Mesenchymal stem cell (in vitro differentiated cells and primary cell): ENCODE results near the gene GCNT2.

Experiments used
- DNase-seq: peaks from one replicate; pipeline ENCODE4 v3.0.0-alpha.2; 2013
- H2AFZ ChIP-seq: one replicate; pipeline ENCODE4 v1.6.1; 2013; ENCODE audit warnings: low read depth, mild to moderate bottlenecking, control low read depth, inconsistent platforms, low read length, moderate library complexity
- H2AK5ac ChIP-seq: 2 replicates; pipeline ENCODE4 v1.6.1; 2013; ENCODE audit warnings: low read length, moderate library complexity, mild to moderate bottlenecking, inconsistent platforms; ENCODE audit not compliant: severe bottlenecking
- H2BK120ac ChIP-seq: one replicate; pipeline ENCODE4 v1.6.1; 2013; ENCODE audit warnings: low read depth, mild to moderate bottlenecking, inconsistent platforms, low read length, moderate library complexity
- H2BK12ac ChIP-seq, 2 experiments: one replicate each; pipeline ENCODE4 v1.6.1; 2013; ENCODE audit warnings: inconsistent platforms in 2 of 2, low read length in 2 of 2, mild to moderate bottlenecking in 2 of 2, moderate library complexity in 2 of 2, control low read depth in 1 of 2
- H2BK15ac ChIP-seq: one replicate; pipeline ENCODE4 v1.6.1; 2013; ENCODE audit warnings: mild to moderate bottlenecking, low read depth, inconsistent platforms; ENCODE audit not compliant: poor library complexity, severe bottlenecking
- H2BK5ac ChIP-seq: 2 replicates; pipeline ENCODE4 v1.6.1; 2013; ENCODE audit warnings: low read depth, mild to moderate bottlenecking, low read length, control low read depth, inconsistent platforms; ENCODE audit not compliant: poor library complexity, severe bottlenecking
- H3K14ac ChIP-seq, 2 experiments: one replicate each; pipeline ENCODE4 v1.6.1; 2013; ENCODE audit warnings: inconsistent platforms in 2 of 2, low read length in 2 of 2, control low read depth in 1 of 2, mild to moderate bottlenecking in 1 of 2, moderate library complexity in 1 of 2
- H3K18ac ChIP-seq, 2 experiments: one replicate each; pipeline ENCODE4 v1.6.1; 2013; ENCODE audit warnings: inconsistent platforms in 2 of 2, low read length in 2 of 2, control low read depth in 1 of 2, low read depth in 1 of 2, mild to moderate bottlenecking in 1 of 2
- H3K23ac ChIP-seq, 2 experiments: one replicate each; pipeline ENCODE4 v1.6.1; 2013; ENCODE audit warnings: inconsistent platforms in 2 of 2, low read length in 2 of 2, mild to moderate bottlenecking in 2 of 2, moderate library complexity in 2 of 2, control low read depth in 1 of 2
- H3K27ac ChIP-seq: 2 replicates; pipeline ENCODE4 v1.5.1; 2013; ENCODE audit warnings: mild to moderate bottlenecking, moderate library complexity, low read length, control low read depth, inconsistent platforms; ENCODE audit not compliant: poor library complexity, severe bottlenecking
- H3K27me3 ChIP-seq, 2 experiments: 2 replicates each; pipeline versions ENCODE4 v1.6.1 to v1.7.0; 2013; ENCODE audit warnings: low read length in 2 of 2, mild to moderate bottlenecking in 2 of 2, moderate library complexity in 2 of 2, control low read depth in 1 of 2, inconsistent platforms in 1 of 2; ENCODE audit not compliant: control insufficient read depth in 1 of 2, insufficient read depth in 1 of 2
- H3K36me3 ChIP-seq, 2 experiments: 2 replicates each; pipeline versions ENCODE4 v1.6.1 to v1.7.0; 2013; ENCODE audit warnings: low read length in 2 of 2, control low read depth in 1 of 2, inconsistent platforms in 1 of 2, low read depth in 1 of 2, mild to moderate bottlenecking in 1 of 2; ENCODE audit not compliant: insufficient read depth in 2 of 2, control insufficient read depth in 1 of 2
- H3K4ac ChIP-seq, 2 experiments: one replicate each; pipeline ENCODE4 v1.6.1; 2013; ENCODE audit warnings: inconsistent platforms in 2 of 2, low read length in 2 of 2, mild to moderate bottlenecking in 2 of 2, moderate library complexity in 2 of 2, control low read depth in 1 of 2, low read depth in 1 of 2
- H3K4me1 ChIP-seq: 2 replicates; pipeline ENCODE4 v1.6.1; 2013; ENCODE audit warnings: low read depth, low read length, control low read depth; ENCODE audit not compliant: control insufficient read depth, insufficient read depth
- H3K4me2 ChIP-seq: 2 replicates; pipeline ENCODE4 v1.6.1; 2013; ENCODE audit warnings: low read length, mild to moderate bottlenecking, inconsistent platforms; ENCODE audit not compliant: poor library complexity, severe bottlenecking
- H3K4me3 ChIP-seq, 2 experiments: 2 replicates each; pipeline versions ENCODE4 v1.5.1 to v1.7.0; 2013; ENCODE audit warnings: low read length in 2 of 2, mild to moderate bottlenecking in 2 of 2, control low read depth in 1 of 2, low read depth in 1 of 2; ENCODE audit not compliant: insufficient read depth in 1 of 2
- H3K79me1 ChIP-seq: replicated peaks from 2 replicates; pipeline ENCODE4 v1.6.1; 2013; ENCODE audit warnings: mild to moderate bottlenecking, control low read depth, low read length, inconsistent platforms; ENCODE audit not compliant: poor library complexity, severe bottlenecking
- H3K9ac ChIP-seq: 2 replicates; pipeline ENCODE4 v1.7.0; 2013; ENCODE audit warnings: mild to moderate bottlenecking, low read length, moderate library complexity
- H3K9me3 ChIP-seq: 2 replicates; pipeline ENCODE4 v1.7.0; 2013; ENCODE audit warnings: mild to moderate bottlenecking, low read length; ENCODE audit not compliant: control insufficient read depth
- H4K8ac ChIP-seq: one replicate; pipeline ENCODE4 v1.6.1; 2013; ENCODE audit warnings: inconsistent platforms, mild to moderate bottlenecking, low read length, moderate library complexity
- H4K91ac ChIP-seq: one replicate; pipeline ENCODE4 v1.6.1; 2013; ENCODE audit warnings: mild to moderate bottlenecking, low read length, inconsistent platforms
- WGBS: methylation state at CpG from one replicate; pipeline ENCODE4 v1.1.7; 2013; ENCODE audit warnings: mixed read lengths; 5-methylcytosine and 5-hydroxymethylcytosine counted together

Gene GCNT2

DNA sequence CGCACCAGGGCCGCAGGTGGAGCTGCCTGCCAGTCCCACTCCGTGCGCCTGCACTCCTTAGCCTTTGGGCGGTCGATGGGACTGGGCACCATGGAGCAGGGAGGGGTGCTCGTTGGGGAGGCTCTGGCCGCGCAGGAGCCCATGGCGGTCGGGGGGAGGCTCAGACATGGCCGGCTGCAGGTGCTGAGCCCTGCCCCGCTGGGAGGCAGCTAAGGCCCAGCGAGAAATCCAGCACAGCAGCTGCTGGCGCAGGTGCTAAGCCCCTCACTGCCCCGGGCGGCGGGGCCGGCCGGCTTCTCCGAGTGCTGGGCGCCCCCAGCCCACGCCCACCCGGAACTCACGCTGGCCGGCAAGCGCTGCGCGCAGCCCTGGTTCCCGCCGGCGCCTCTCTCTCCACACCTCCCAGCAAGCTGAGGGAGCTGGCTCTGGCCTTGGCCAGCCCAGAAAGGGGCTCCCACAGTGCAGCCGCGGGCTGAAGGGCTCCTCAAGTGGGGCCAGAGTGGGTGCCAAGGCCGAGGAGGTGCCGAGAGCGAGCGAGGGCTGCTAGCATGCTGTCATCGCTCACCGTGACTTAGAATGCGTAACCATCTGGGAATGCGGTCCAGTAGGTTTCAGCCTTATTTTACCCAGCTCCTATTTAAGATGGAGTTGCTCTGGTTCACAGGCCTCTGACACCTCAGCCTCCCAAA, 96.0 kb downstream of the GCNT2 start:
- 96% methylated on average over 42 of the region's 42 CpGs for WGBS
- H3K4me1 ChIP-seq: no peaks in the 10 kb centered on the region
- H4K91ac ChIP-seq: no peak overlapping the region
- H3K18ac ChIP-seq: no peak overlapping the region
- no peak for DNase-seq
- H3K9me3 ChIP-seq: no peaks in the 10 kb centered on the region
- no peak overlapping the region for H2BK120ac ChIP-seq
- H3K14ac ChIP-seq: no peak overlapping the region
- H3K4me3 ChIP-seq: no peak overlapping the region
- H3K27ac ChIP-seq: no peak overlapping the region
- H3K4ac ChIP-seq: no peak overlapping the region
- H3K23ac ChIP-seq: no peak overlapping the region
- no peak overlapping the region for H2BK12ac ChIP-seq
- H2BK5ac ChIP-seq: no peak overlapping the region
- no peak overlapping the region for H3K9ac ChIP-seq
- no peak overlapping the region for H2AFZ ChIP-seq
- H3K36me3 ChIP-seq: no peaks in the 10 kb centered on the region
- H3K79me1 ChIP-seq: peaks cover 1% of the 10 kb centered on the region
- H2AK5ac ChIP-seq: no peak overlapping the region
- no peak overlapping the region for H3K4me2 ChIP-seq
- H4K8ac ChIP-seq: no peak overlapping the region
- no peak overlapping the region for H2BK15ac ChIP-seq
- no peaks in the 10 kb centered on the region for H3K27me3 ChIP-seq

DNA sequence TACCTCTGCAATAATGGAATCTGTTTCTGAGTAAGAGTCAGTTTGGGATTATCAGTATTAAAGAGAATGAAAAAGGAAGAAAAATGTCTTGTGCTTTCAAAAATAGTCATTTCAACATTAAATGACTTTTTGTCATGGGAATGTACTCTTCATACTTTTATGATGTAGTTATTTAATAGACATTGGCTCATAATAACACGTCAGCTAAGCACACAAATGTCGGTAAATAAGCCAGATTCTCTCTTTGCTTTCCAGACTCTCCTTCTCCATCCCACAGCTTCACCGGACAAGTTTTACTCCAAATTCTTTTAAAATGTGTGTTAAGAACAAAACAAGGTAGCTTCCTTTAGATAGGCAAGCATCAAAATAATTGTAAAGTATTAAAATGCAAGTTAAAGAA, 97.3 kb downstream of the GCNT2 start:
- Histone ChIP-seq H3K4me3 (no peak overlapping the region), H2BK15ac (no peak overlapping the region), H4K91ac (no peak overlapping the region), H3K9me3 (no peaks in the 10 kb centered on the region), H3K18ac (no peak overlapping the region), H3K4ac (no peak overlapping the region), H2BK12ac (no peak overlapping the region), H3K27ac (no peak overlapping the region), H3K4me2 (no peak overlapping the region), H4K8ac (no peak overlapping the region), H3K36me3 (no peaks in the 10 kb centered on the region), H2BK5ac (no peak overlapping the region), H3K27me3 (no peaks in the 10 kb centered on the region), H3K23ac (no peak overlapping the region), H2BK120ac (no peak overlapping the region), H2AFZ (no peak overlapping the region), H3K14ac (no peak overlapping the region), H2AK5ac (no peak overlapping the region), H3K4me1 (no peaks in the 10 kb centered on the region), H3K79me1 (peaks cover 1% of the 10 kb centered on the region), H3K9ac (no peak overlapping the region)
- WGBS: 100% methylated on average over 2 of the region's 3 CpGs
- DNase-seq: no peak

DNA sequence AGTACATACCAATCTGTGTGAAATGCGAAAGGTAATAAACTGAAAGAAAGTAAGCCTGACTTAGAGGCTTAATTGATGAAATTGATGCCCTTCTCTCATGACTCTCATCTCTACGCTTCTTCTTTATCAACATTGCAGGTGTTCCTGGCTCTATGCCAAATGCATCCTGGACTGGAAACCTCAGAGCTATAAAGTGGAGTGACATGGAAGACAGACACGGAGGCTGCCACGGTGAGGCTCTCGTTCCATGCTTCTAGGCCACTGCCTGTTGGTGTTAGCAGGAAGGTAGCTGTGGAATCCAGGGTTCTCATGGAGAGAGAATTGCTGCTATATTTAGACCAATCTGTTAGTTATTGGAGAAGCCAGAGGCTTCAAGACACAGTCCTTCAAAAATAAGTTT, 100.1 kb downstream of the GCNT2 start:
- Histone ChIP-seq H3K18ac (no peak overlapping the region), H3K27ac (no peak overlapping the region), H3K9me3 (no peaks in the 10 kb centered on the region), H2BK120ac (no peak overlapping the region), H3K4me1 (no peaks in the 10 kb centered on the region), H2AFZ (no peak overlapping the region), H4K91ac (no peak overlapping the region), H3K14ac (no peak overlapping the region), H3K4me2 (no peak overlapping the region), H3K9ac (no peak overlapping the region), H2BK12ac (no peak overlapping the region), H3K4me3 (no peak overlapping the region), H3K23ac (no peak overlapping the region), H3K36me3 (no peaks in the 10 kb centered on the region), H3K4ac (no peak overlapping the region), H2BK5ac (no peak overlapping the region), H3K79me1 (peaks cover 1% of the 10 kb centered on the region), H4K8ac (no peak overlapping the region), H2AK5ac (no peak overlapping the region), H3K27me3 (no peaks in the 10 kb centered on the region), H2BK15ac (no peak overlapping the region)
- DNase-seq: no peak
- 92% methylated on average over 5 of the region's 5 CpGs for WGBS

DNA sequence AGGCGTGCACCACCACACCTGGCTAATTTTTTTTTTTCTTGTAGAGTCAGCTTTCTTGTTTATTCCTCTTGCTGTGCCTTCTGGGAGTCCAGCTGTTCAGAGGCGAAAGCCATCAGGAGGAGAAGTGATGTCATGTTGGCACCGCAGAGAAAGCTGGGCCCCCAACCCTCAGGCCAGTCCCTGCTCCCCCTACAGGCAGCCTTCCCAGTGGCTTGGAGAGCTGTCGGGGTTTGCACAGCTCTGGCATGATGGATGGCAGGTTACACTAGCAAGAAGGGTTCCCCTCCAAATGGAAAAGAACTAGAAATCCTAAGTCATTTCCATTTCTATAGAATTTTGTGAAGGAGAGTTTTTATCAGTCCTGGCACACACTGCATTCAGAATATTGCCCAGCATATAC, 100.7 kb downstream of the GCNT2 start:
- Histone ChIP-seq H2AFZ (no peak overlapping the region), H3K9ac (no peak overlapping the region), H3K4me1 (no peaks in the 10 kb centered on the region), H3K18ac (no peak overlapping the region), H3K14ac (no peak overlapping the region), H3K79me1 (peaks cover 1% of the 10 kb centered on the region), H3K27me3 (no peaks in the 10 kb centered on the region), H3K27ac (no peak overlapping the region), H4K8ac (no peak overlapping the region), H2BK15ac (no peak overlapping the region), H3K23ac (no peak overlapping the region), H2BK12ac (no peak overlapping the region), H3K4ac (no peak overlapping the region), H2AK5ac (no peak overlapping the region), H2BK120ac (no peak overlapping the region), H3K9me3 (no peaks in the 10 kb centered on the region), H4K91ac (no peak overlapping the region), H3K4me2 (no peak overlapping the region), H2BK5ac (no peak overlapping the region), H3K4me3 (no peak overlapping the region), H3K36me3 (no peaks in the 10 kb centered on the region)
- WGBS: 95% methylated on average over 4 of the region's 4 CpGs
- no peak for DNase-seq
